HG02642 (cell line): Measurements from ENCODE around the gene PTAR1.

ENCODE experiments used
- ATAC-seq: cut with Tn5 transposase; IDR thresholded peaks from one replicate; pipeline ENCODE4 v1.9.1; 2021; ENCODE audit warnings: mild to moderate bottlenecking; ENCODE audit not compliant: unreplicated experiment, poor library complexity

The PTAR1 gene

DNA sequence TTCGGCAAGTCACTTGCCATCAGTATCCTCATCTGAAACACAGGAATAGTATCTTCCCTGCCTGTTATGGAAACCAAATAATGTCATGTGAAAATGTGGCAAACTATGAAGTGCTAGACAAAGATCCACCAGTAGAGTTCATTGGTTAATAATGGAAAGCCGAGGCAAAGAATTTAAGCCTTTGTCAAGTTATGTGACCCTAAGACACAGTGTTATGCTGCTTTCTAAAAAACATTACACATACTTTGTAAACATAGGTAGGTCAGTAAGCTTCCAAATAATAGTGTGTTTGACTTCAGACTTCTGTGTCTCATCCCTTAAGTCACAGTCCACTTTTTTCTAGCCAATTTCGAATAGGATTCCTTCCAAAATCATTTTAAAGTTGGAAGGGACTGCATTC, 6.0 kb downstream of the PTAR1 start:
- no peak for ATAC-seq

DNA sequence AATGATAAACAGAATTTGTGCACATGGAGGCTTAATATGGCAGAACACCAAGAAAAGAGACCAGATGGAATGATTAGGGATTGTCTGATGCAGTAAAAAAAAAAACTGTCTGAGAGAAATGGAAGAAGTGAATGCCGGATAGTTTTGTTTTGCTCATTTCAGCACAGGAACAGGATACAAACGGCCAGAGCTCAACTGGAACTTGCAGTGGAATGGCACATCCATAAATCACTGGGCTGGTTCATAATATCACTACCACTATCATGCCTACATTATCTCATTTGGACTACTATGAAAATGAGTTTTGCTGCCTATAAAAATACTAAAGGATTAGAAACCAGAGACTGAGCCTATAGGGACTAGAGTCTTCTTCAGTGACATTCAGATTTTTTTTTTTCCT, 9.7 kb downstream of the PTAR1 start:
- no peak for ATAC-seq

DNA sequence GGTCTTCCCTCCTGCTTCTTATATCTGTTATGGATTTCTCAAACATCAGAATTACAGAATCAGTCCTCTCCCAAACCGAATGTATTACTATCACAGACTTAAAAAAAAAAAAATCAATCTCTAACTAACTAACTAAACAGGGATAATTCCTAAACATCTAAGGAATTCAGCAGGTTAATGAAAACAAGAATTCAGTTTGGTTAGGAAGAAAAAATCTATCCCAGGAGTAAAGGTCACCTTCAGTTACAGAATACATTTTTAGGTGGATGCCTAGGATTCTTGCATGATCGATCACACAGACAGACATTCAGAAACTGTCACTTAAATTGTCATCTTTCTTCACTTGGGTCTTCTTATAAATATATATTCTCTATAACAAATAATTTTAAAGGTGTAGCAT, 11.5 kb downstream of the PTAR1 start:
- no peak for ATAC-seq

DNA sequence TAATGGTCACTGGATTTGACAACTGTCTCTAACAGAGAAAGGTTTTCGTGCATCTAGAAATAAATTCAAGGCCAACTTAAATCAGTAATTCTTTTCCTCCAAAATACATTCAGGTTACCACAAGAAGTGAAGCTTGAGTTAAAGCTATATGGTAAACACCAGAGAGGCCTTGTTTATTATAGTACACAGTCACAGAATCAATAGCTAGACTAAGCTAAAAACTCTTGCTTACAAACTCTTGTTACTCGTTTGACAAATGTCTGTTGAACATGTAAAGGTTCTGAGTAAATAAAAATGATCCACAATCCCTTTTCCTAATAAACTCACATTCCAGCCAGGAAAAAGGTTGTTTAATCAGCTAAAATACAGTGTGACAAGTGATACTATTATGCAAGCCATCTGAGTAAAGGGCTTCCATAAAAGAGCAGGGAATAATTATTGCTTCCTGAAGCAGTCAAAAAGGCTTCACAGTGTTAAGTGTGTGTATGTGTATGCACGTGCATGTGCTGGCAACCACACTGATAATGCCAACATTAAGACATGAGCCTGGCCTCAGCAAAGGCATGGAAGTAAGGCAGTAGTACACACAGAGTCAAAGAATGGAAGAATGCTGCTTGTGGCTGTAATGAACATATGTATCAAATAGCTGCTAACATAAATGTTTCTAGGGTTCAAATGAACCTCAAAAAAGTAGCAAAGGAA, 12.8 kb downstream of the PTAR1 start:
- ATAC-seq: no peak

DNA sequence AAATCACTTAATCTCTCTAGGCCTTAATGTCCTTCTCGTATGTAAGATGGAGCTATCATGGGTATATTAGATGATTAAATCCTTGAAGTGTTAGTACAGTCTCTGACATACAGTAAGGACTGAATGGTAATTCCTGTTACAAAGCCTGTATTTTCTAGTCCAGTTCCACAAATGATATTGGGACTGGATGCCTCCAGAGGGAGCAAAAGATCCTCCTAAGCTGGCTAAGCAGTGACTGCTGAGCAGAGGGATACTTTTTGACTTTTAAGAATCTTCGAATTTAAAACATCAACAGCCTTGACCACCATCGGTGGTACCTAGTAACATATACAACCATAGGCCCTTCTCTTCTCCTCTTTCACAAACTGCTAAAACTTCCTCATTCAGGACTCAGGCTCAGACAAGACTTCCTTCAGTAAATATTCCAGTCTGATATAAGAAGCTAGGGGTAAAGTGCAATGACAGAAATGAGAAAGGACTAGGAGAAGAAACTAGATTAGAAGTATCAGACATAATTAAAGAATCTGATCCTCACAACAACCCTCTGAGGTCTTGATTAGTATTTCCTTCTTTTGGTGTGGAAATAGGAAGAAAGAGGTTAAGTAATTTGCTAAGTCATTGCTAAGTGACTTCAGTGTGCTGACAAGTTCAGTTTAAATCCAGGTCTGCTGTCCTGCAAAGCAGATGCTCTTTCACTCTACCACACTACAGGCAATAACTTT, 13.9 kb downstream of the PTAR1 start:
- ATAC-seq: no peak

DNA sequence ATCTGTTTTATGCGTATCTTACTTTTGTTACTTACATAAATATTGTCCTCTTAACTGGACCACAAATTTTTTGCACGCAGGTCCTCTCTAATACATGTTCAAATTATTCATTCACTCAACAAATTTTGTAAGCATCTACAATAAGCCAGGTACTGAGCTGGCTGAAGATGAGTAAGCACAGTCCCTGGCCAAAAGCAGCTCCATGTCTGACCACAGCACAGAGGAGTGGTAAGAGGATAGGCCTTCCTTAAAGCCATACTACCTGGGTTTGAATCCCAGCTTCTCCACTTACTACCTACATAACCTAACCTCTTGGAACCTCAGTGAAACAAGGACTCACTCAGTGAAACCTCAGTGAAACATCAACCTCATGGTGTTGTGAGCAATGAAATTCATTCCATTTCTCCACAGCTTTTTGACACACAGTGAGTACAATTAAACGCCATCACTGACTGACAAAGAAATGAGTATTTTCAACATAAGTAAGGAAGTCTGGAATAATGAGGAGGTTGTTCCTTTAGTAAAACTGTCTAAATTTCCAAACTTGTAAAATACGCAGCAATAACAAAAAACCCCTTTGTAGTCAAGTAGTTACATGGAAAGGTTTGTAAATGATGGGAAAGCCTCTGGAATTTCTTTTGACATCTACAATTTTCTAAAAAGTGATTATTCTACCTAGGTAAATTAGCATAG, 15.0 kb downstream of the PTAR1 start:
- ATAC-seq: no peak

DNA sequence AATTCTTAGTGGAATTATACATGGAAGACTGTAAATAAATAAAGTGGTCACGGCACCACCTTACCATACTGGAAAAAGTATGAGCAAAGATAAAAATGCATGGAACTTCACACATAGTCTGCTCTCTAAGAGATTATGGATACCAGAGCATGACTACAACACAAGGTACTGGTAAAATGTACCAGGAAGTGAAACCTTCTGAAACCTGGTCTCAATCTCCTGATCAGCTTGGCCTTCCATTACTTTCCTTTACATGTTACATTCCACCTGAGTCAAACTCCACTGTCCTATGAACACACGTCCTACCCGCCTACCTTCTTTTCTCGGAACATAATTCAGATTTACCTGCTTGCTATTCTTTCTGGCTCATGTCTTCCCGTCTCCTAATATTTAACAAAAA, 15.9 kb downstream of the PTAR1 start:
- ATAC-seq: no peak

DNA sequence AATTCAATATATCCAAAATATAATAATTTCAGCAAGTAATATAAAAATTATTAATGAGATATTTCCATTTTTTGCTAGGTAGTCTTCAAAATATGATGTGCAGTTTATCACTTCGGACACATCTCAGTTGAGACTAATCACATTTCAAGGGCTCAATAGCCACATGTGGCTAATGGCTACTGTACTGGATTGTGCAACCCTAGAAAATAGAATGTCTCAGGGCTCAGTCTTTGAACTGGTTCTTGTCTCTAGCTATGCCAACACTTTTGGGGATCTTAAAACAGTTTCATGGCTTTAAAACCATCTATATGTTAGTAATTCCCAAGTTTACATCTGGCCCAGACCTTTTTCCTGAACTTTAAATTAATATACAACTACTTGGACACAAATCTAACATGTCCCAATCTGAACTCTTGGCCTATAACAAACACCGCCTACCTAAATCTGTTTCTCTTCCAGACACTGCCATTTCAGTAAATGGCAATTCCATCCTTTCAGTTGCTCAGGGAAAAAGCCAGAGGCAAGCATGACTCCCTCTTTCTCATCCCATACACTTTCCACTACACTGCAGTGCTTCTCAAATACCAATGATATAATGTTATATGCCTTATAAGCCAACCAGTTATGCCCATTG, 18.8 kb downstream of the PTAR1 start:
- ATAC-seq: no peak

DNA sequence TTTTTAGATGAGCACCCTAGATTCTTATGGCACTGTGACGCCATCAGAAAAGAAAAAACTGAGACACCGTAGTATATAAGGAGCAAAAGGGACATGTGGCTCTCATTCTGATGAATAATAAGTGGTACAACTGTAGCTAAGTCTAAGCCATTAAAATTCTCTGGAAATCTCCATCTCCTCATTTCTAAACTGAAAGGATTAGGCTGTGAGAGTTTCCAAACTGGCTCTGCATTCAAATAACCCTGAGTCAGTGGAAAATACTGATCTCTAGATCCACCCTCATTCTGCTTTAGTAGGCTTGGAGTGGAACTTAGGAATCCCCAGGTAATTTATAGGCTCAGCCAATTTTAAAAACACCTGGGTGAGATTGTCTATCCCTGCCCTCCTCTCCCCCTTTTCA, 28.5 kb downstream of the PTAR1 start:
- no peak for ATAC-seq

DNA sequence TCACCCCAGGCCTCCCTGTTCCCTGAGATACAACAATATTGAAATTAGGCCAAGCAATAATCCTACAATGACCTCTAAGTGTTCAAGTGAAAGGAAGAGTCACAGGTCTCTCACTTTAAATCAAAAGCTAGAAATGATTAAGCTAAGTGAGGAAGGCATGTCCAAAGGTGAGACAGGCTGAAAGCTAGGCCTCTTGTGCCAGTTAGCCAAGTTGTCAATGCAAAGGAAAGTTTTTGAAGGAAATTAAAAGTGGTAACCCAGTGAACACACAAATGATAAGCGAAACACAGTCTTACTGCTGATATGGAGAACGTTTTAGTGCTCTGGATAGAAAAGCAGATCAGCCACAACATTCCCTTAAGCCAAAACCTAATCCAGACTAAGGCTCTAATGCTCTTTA, 39.8 kb downstream of the PTAR1 start:
- no peak for ATAC-seq

DNA sequence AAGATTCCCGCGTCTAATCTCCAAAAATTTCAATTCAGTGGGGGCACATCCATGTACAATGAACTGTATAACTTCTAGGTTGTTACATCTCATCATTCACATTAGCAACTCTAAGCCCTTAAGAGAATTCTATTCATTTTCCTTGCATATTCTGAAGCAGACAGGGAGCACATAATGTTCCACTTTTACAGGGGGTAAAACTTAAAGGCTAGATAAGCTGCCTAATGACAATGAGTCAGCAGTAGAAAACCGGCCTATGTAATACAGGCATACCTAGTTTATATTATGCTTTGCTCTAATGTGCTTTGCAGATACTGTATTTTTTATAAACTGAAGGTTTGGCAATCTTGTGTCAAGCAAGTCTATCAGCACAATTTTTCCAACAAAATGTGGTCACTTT, 40.4 kb downstream of the PTAR1 start:
- ATAC-seq: no peak

DNA sequence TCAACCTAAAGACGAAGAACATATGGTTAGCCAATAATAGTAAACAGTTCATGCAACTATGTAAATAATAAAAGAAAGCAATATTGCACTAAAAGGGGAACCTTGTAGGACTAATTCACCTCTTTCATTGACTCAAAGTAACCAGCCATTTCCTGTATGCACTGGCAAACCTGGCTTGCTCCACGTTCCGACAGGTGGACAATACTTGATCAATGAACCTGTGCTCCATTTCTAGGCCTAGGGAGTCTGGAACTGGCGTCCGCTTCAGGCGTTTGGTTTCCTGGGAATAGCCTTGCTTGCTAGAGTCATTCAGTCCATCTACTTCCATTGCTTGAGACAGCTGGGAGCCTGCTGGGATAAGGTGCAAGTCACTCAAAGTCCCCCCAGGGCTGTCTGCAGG, 41.6 kb downstream of the PTAR1 start:
- ATAC-seq: no peak

DNA sequence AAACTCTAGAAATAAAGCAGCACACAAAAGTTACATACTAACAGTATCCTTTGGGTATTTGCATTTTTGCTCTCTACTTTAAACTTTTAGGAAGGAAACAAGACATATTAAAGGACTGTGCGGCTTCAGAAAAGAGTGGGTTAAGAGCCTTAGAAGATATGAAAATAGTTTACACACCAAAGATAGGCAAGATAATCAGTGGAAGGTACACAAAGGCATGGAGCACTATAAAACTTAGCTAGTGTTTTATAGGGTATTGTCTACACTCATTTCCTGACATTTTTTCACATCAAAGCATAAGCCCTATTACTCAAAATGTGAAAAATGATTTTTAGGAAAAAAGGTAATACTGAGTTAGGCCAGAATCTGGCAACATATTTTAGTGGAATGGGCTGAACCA, 44.0 kb downstream of the PTAR1 start:
- no peak for ATAC-seq

DNA sequence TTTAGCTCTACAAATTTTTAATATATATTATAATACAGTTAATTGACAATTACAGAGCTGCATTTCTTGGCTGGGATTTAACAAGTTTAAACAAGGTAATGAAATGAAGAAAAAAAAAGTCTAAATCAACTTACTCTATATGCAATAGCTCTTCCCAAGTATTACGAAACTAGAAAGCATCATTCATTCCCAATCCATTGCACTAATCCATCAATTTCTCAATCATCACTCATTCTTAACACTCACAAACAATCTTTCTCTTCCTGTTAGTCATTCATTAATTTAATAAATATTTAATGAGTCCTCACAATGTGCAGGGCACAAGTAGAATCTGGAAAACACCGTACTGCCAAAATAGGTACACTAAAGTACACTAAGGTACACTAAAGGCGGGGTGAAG, 44.7 kb downstream of the PTAR1 start:
- ATAC-seq: no peak

DNA sequence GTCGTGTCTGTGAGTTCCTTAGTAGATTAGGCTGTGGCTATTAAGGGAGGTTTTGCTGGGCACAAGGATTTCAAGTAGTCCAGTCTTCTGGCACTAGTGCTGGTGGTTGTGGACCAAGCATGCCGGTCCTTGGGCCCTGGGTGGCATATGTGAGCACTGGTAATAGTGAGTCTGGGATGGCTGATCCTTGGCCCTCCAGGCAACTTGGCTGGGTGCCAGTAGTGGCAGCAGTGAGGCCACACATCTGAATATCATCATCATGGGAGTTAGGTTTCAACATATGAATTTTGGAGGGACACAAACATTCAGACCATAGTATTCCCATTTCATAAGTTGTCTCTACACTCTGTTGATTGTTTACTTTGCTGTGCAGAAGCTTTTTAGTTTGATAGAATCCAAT, 62.3 kb downstream of the PTAR1 start:
- ATAC-seq: no peak

DNA sequence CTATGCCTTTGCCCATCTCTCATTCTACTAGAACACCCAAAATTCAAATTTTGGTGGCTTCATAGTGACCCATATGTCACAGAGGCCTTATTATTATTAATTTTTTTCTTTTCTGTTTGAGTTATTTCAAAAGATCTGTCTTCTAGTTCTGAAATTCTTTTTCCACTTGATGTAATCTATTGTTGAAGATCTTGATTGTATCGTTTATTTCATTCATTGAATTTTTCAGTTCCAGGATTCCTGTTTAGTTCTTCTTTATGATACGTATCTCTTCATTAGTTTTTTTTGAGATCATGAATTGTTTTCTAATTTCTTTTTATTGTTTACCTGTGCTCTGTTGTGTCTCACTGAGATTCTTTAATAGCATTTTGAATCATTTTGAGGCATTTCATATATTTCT, 63.0 kb downstream of the PTAR1 start:
- ATAC-seq: no peak

DNA sequence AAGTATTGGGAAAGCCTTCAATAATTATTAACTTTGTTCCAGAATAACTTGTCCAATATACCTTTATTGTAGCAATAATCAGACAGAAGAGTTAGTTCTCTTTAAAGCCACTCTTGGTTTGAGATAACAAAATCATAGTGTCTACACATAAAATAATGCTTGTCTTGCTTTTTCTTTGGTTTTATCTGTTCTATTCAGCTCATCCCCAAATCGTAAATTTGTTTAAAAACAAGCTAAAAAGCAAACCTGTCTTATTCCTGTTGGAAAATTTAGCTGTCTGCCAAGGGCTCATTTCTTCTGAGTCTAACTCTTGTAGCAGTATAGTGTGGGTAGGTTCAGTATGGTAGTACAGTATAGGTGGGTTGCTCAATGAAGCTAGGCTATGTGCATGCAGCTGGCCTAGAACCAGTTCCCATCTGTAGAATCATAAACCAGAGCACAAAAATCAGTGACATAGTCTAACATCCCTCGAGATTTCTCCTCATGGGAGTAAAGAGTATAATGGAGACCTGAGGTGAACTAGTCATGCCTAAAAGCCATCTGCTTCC, 69.7 kb downstream of the PTAR1 start:
- no peak for ATAC-seq

DNA sequence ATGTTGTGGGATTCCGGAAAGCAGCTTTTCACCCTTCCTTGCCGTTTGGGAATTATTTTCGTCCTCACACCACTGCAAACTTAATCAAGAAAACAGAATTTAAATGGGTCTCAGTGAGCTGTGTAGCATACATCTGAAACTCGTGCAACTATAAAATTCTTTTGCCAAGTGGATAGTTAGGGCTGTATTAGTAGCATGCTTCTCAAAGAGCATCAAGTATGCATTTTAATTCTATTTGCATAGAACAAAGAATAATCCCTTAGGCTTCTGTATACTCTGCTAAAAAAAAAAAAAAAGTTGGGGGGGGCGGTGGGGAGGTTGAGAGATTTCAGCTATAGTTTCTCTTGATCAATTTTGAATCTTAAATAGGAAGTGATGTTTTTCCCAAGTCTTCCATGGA, 75.9 kb downstream of the PTAR1 start:
- ATAC-seq: no peak

DNA sequence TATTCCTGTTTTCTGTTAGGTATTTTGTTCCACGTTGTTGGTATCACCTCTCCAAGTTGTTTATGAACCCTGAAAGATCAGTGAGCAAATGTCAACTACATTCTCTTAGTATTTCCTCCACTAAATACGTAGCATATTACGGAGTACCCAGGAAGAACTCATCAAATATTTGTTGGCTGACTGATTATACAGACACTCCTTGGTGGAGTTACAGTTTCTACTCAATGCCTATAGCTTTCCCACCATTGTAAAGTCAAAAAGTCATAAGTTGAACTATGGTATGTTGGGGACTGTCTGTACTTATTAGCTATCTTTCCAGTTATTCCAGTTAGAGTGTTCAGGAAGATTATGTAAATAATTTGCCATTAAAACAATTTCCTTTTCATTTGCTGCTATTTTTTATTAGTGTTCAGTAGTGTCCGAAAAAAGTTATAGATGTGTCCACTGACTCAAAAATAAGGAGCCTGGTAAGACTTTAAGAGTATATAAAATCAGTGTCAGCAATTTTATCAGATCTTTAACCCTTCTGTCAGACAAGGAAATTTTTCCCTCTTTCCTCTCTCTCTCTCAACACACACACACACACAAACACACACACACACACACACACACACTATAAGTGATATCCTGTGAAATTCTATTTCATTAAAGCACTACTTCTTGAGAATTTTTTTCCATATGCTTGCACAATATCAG, 80.8 kb downstream of the PTAR1 start:
- no peak for ATAC-seq

DNA sequence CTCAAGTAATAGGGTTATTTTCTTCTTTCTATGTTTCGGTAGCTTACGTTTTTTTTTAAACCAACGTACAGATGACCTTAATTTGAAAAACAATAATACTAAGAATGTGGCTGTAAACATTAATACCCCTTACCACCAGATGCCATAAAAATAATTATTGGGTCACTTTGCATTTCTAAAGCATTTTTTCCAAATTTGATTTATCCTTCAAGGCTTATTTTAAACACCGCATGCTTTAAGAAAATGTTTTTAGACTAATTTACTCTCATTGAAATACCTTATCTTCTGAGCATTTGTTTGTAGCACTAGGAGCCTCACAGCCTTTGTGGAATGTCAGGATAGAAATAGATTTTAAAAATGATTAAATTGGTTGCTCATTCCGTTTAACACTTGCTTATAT, 81.9 kb downstream of the PTAR1 start:
- no peak for ATAC-seq
